Fibroblast of the conjunctiva (primary cell): ENCODE data around the gene DUS1L.

Experiments
- DNase-seq: peaks from one replicate; pipeline ENCODE4 v3.0.0-alpha.2; 2010; ENCODE audit warnings: low read depth

Gene DUS1L

GRCh38 chr17:82076018-82076784, 10.6 kb upstream of the DUS1L start:
- no peak for DNase-seq

GRCh38 chr17:82073446-82073845, 7.8 kb upstream of the DUS1L start:
- no peak for DNase-seq

GRCh38 chr17:82072827-82073226, 7.2 kb upstream of the DUS1L start:
- DNase-seq = no peak

- no peak for DNase-seq
Observed at GRCh38 chr17:82070611-82071010, 5.0 kb upstream of the DUS1L start.

- DNase-seq = no peak
Observed at GRCh38 chr17:82065193-82065637, 389 bp downstream of the DUS1L start.

- no peak for DNase-seq
Observed at GRCh38 chr17:82064433-82065192, 991 bp downstream of the DUS1L start.

- no peak for DNase-seq
Observed at GRCh38 chr17:82063424-82064415, 1.9 kb downstream of the DUS1L start.

GRCh38 chr17:82062984-82063368, 2.6 kb downstream of the DUS1L start:
- DNase-seq = no peak

- no peak for DNase-seq
Observed at GRCh38 chr17:82062076-82062983, 3.3 kb downstream of the DUS1L start.

GRCh38 chr17:82061047-82061925, 4.3 kb downstream of the DUS1L start:
- DNase-seq = no peak

- DNase-seq = no peak
Observed at GRCh38 chr17:82060614-82061013, 5.0 kb downstream of the DUS1L start.

- DNase-seq = no peak
Observed at GRCh38 chr17:82060001-82060380, 5.6 kb downstream of the DUS1L start.

- no peak for DNase-seq
Observed at GRCh38 chr17:82059272-82060000, 6.2 kb downstream of the DUS1L start.

- DNase-seq = no peak
Observed at GRCh38 chr17:82058855-82059249, 6.8 kb downstream of the DUS1L start.

GRCh38 chr17:82058230-82058854, 7.3 kb downstream of the DUS1L start:
- no peak for DNase-seq

- DNase-seq = no peak
Observed at GRCh38 chr17:82056729-82057621, 8.6 kb downstream of the DUS1L start.

GRCh38 chr17:82055965-82056728, 9.5 kb downstream of the DUS1L start:
- DNase-seq = no peak
